ENCODE results near the gene SPEF1.

The SPEF1 gene

GRCh38 chr20:3748073-3748472 lies 33.2 kb downstream of the SPEF1 start:
- DNase-seq (ENCODE audit: low spot score), result no peak

- no peak for DNase-seq (ENCODE audit: low spot score)
Measured at GRCh38 chr20:3747471-3747870, 33.8 kb downstream of the SPEF1 start.

- no peak for DNase-seq (ENCODE audit: low spot score)
Measured at GRCh38 chr20:3745686-3746173, 35.5 kb downstream of the SPEF1 start.

- no peak for DNase-seq (ENCODE audit: low spot score)
Measured at GRCh38 chr20:3744806-3745685, 36.2 kb downstream of the SPEF1 start.

- DNase-seq (ENCODE audit: low spot score), result no peak
Measured at GRCh38 chr20:3744037-3744436, 37.2 kb downstream of the SPEF1 start.

GRCh38 chr20:3743251-3743650 lies 38.0 kb downstream of the SPEF1 start:
- no peak for DNase-seq (ENCODE audit: low spot score)

- no peak for DNase-seq (ENCODE audit: low spot score)
Measured at GRCh38 chr20:3741836-3742458, 39.3 kb downstream of the SPEF1 start.

- no peak for DNase-seq (ENCODE audit: low spot score)
Measured at GRCh38 chr20:3740615-3741301, 40.5 kb downstream of the SPEF1 start.

- DNase-seq (ENCODE audit: low spot score), result no peak
Measured at GRCh38 chr20:3739926-3740451, 41.3 kb downstream of the SPEF1 start.

- no peak for DNase-seq (ENCODE audit: low spot score)
Measured at GRCh38 chr20:3739054-3739925, 42.0 kb downstream of the SPEF1 start.

GRCh38 chr20:3738111-3739053 lies 42.9 kb downstream of the SPEF1 start:
- DNase-seq (ENCODE audit: low spot score), result no peak

GRCh38 chr20:3735768-3736167 lies 45.5 kb downstream of the SPEF1 start:
- no peak for DNase-seq (ENCODE audit: low spot score)

- DNase-seq (ENCODE audit: low spot score), result no peak
Measured at GRCh38 chr20:3734111-3734843, 47.0 kb downstream of the SPEF1 start.

- no peak for DNase-seq (ENCODE audit: low spot score)
Measured at GRCh38 chr20:3733119-3733995, 47.9 kb downstream of the SPEF1 start.

- DNase-seq (ENCODE audit: low spot score), result no peak
Measured at GRCh38 chr20:3732327-3733118, 48.7 kb downstream of the SPEF1 start, which contains the start of gene HSPA12B. TSS of gene HSPA12B (plus strand) at chr20:3732685. CDS start at chr20:3738675, 5,990 bp downstream.

GRCh38 chr20:3731944-3732326 lies 49.3 kb downstream of the SPEF1 start:
- DNase-seq (ENCODE audit: low spot score), result no peak

GRCh38 chr20:3730803-3731672 lies 50.2 kb downstream of the SPEF1 start:
- no peak for DNase-seq (ENCODE audit: low spot score)
